ENCODE data around the gene DDT. TPM values are rescaled to one million over a fixed set of nuclear protein-coding genes. Genes with fewer than 3 reads are reported as not detected.
"Not testable (repeated sequence)": the region's sequence is repeated elsewhere in the genome, so short reads cannot be mapped to it uniquely, and the experiment has no call there.

DDT gene
- total and polyA plus RNA-seq, 12 donors = 118 to 300 (median 146) TPM

DNA sequence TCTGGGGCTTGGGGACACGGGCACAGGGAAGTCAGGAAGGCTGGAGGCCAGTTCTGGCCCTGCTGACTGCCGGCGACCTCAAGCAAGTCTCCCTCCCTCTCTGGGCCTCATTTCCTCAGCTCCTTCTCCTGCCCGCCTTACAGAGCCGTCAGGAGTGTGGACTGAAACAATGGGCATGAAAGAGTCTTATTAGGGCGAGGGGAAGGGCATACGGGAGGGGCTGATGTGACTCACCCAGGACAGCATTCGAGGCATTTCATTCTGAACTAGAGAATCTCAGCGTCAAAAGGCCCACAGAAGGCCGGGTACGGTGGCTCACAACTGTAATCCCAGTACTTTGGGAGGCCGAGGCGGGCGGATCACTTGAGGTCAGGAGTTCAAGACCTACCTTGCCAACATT, 34.1 kb downstream of the DDT start:
- H3K4me1 ChIP-seq, ATAC-seq, H3K27me3 ChIP-seq, DNase-seq, H3K36me3 ChIP-seq, H3K27ac ChIP-seq, H3K9me3 ChIP-seq, H3K4me3 ChIP-seq: not testable (repeated sequence)
- 78 to 100% methylated on average over 1 to 3 of the region's 14 CpGs for WGBS, 2 donors
- intact Hi-C loops (cut with DNase I) = loop anchor here in 1 of 10 donors (10.0 kb wide), 1 partner anchor 55 kb away; no protein-coding TSS in a partner anchor

DNA sequence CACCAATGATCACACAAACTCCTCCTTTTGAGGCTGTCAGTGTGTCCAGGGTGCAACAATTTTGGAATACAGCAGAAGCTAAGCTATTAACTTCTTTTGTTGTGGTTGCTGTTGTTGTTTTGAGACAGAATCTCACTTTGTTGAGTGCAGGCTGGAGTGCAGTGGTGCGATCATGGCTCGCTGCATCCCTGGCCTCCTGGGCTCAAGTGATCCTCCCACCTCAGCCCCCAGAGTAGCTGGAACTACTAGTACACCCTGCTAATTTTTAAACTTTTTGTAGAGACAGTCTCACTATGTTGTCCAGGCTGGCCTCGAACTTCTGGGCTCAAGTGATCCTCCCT, 35.3 kb downstream of the DDT start:
- WGBS, 2 donors = 84 to 97% methylated on average over 3 of the region's 3 CpGs
- TF ChIP-seq, protein P1, sequence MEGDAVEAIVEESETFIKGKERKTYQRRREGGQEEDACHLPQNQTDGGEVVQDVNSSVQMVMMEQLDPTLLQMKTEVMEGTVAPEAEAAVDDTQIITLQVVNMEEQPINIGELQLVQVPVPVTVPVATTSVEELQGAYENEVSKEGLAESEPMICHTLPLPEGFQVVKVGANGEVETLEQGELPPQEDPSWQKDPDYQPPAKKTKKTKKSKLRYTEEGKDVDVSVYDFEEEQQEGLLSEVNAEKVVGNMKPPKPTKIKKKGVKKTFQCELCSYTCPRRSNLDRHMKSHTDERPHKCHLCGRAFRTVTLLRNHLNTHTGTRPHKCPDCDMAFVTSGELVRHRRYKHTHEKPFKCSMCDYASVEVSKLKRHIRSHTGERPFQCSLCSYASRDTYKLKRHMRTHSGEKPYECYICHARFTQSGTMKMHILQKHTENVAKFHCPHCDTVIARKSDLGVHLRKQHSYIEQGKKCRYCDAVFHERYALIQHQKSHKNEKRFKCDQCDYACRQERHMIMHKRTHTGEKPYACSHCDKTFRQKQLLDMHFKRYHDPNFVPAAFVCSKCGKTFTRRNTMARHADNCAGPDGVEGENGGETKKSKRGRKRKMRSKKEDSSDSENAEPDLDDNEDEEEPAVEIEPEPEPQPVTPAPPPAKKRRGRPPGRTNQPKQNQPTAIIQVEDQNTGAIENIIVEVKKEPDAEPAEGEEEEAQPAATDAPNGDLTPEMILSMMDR (IDR thresholded peaks at IDR 0.05) = no peak
- intact Hi-C loops (cut with DNase I) = loop anchor here in 5 of 10 donors (5.0 to 10.0 kb wide), 3 partner anchors 63 to 68 kb away; partner anchors contain the start of gene GSTT4 (in 3 of the 5)

DNA sequence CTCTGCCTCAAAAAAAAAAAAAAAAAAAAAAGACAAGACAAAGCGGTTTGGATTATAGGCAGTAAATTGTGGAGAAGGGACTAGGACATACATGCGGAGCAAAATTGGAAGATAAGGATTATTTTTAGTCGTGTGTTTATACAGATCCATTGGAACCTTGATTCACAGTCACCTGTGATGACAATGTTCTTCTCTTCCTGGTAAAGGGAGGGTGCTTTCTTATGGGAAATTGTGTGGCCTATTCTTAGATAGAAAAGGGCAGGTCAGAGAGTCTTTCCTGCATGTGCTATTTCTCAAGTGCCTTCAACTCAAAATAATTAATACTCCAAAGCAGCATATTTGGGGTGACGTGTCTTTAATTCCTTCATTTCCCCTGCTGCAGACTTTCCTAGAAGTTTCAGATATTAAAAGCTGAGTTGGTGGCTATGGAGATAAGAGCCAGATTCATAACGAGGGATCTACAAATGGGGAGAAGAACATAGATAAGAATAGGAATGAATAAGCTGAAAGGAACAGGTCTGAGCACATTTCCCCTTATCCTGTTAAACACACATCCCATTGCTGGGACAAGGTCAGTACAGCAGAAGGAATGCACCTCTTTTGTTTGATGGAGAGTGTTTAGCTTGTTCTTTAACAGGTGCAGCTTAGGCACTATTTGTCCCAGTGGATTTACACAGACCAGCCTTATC, 35.8 kb downstream of the DDT start:
- Histone ChIP-seq H3K9me3 (no peaks in the 10 kb centered on the region), H3K4me1 (peaks cover 0 to 4% (median 0%) of the 10 kb centered on the region in 9 donors), H3K36me3 (no peaks in the 10 kb centered on the region), H3K27me3 (no peaks in the 10 kb centered on the region), H3K4me3 (no peak overlapping the region), H3K27ac (peak overlapping the region in 3 of 10 donors; percentile 15 to 58 (median 23))
- 59 to 63% methylated on average over 5 of the region's 5 CpGs for whole genome bisulfite sequencing, 2 donors
- ATAC-seq = peak in 3 of 8 donors; percentile 24 to 93 (median 61)
- intact Hi-C loops (cut with DNase I) = loop anchor here in 5 of 10 donors (5.0 to 10.0 kb wide), 3 partner anchors 64 to 69 kb away; partner anchors contain the start of gene GSTT4 (in 3 of the 5)
- no peak for DNase-seq
- TF ChIP-seq, protein P1 (IDR thresholded peaks at IDR 0.05) = no peak

More for the DNA sequence above, 35.3 kb downstream of the DDT start:
- DNase-seq (no peak), ATAC-seq (no peak)
- Histone ChIP-seq H3K36me3 (no peaks in the 10 kb centered on the region), H3K4me1 (peaks cover 0 to 4% (median 0%) of the 10 kb centered on the region in 9 donors), H3K27ac (peak overlapping the region in 1 of 10 donors; percentile 58), H3K9me3 (no peaks in the 10 kb centered on the region), H3K27me3 (no peaks in the 10 kb centered on the region), H3K4me3 (no peak overlapping the region)

DNA sequence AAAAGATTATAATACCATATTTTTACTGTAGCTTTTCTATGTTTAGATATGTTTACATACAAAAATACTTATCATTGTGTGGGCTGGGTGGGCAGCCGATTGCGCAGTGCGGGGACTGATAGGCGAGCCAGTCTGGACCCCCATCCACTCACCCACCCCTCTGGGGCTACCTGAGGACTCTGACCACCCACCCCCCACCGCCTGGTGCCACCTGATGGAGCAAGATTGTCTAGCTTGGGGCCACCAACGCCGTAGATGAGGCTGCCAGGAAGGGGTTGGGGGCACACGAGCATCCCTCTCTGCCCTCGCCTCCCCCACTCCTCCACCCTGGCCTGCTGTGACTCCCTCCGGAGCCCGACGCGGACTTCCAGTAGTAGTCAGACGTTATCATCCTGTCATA, 47.7 kb downstream of the DDT start:
- DNase-seq = no peak

More for the DNA sequence above, 47.7 kb downstream of the DDT start:
- TF ChIP-seq, protein P1 (IDR thresholded peaks at IDR 0.05) = no peak
- Histone ChIP-seq H3K36me3 (peaks cover 0 to 83% (median 0%) of the 10 kb centered on the region in 9 donors), H3K27me3 (no peaks in the 10 kb centered on the region), H3K4me1 (no peaks in the 10 kb centered on the region), H3K27ac (no peak overlapping the region), H3K4me3 (no peak overlapping the region), H3K9me3 (peaks cover 0 to 31% (median 0%) of the 10 kb centered on the region in 11 donors)
- ATAC-seq = peak in 1 of 8 donors; percentile 17
- intact Hi-C loops (cut with DNase I) = loop anchor here in 4 of 10 donors (5.0 to 10.0 kb wide), 2 partner anchors 46 to 48 kb away; partner anchors contain the start of gene DDT (in 4 of the 4)
- WGBS, 2 donors = 75 to 83% methylated on average over 14 of the region's 14 CpGs

All from heart right ventricle (tissue), 16 donors.